ENCODE measurements around the gene MFN1. TPM values are rescaled to one million over a fixed set of nuclear protein-coding genes. Genes with fewer than 3 reads are reported as not detected.
A peak's percentile ranks its signal among the peaks of the same experiment; 100 is the strongest.

MFN1 gene
- total RNA-seq, 1 donor from 2014 or later = 96.2 TPM

DNA sequence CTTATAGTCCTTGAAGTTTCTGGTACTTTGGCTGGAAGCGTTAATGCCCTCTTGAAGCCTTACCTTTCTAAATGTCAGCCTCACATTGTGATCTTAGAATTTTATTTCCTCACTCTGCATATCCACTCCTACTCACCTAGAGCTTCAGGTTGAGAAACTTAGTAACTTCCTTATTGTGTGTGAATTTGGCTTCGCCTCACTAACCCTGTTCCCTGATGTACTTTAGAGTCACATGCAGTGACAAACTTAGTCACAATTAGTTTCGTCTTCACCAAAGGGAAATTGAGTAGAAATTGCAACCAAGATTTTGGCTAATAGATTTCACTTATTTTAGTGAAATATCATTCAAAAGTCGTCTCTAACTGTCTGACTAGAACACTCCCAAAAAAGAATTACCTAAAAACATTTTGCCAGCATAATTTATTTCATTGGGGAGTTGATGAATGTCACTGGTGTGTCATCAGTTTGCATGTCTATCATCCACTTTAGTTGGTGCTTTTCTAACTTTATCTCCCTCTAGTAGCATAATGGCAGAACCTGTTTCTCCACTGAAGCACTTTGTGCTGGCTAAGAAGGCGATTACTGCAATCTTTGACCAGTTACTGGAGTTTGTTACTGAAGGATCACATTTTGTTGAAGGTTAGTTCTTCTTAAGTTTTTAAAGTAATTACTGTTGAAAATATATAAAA lies 960 bp downstream of the MFN1 start:
- no peak for DNase-seq

DNA sequence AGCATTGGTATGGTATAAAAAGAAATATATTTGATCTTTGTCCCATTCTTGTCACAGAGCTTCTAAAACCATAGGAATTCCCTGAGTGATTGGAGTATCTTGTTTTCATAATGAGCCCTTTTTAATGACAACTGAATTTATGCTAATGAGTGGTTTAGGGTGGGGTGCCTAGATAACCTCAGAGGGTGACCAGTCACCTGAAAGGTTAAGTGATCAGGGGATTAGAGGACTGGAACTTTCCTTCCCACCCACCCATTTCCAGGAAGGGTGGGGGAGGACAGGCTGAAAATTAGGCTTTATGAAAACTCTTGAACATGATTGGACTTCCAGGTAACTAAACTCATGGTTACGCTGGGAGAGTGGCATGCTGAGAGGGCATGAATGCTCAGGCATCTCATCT lies 8.5 kb downstream of the MFN1 start:
- no peak for DNase-seq

DNA sequence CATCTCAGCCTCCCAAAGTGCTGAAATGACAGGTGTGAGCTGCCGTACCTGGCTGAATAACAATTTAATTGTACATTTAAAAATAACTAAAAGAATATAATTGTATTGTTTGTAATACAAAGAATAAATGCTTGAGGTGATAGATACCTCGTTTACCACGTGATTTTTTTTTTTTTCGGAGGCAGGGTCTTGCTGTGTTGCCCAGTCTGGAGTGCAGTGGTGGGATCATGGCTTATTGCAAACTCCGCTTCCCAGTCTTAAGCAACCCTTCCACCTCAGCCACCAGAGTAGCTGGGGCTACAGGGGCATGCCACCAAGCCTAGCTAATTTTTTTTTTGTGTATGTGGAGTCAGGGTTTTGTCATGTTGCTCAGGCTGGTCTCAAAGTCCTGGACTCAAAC lies 15.8 kb downstream of the MFN1 start:
- no peak for DNase-seq

DNA sequence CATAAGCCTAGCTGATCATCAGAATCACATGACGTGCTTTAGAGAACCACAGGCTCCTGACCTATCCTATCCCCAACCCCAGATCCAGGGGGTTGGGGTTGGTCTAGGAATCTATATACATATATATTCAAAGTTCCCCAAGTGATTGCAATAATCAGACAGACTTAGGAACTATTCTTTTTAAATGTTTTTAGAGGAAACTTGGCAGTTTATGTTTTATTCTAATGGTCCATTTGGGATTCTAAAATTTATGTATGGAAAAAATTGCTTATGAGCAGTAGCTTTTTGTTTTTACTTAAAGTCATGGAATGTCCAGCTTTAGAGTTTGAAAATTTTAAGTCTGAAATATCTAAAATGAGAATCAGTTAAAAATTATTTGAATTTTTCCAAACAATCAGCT lies 22.1 kb downstream of the MFN1 start:
- no peak for DNase-seq

DNA sequence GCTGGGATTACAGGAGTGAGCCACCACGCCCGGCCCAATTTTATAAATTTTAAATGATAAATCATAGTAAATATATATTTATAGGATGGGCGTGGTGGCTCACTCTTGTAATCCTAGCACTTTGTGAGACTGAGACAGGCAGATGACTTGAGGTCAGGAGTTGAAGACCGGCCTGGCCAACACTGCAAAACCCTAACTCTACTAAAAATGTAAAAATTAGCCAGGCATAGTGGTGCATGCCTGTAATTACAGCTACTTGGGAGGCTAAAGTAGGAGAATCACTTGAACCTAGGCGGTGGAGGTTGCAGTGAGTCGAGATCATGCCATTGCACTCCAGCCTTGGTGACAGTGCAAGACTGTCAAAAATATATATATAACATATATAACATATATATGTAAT lies 26.4 kb downstream of the MFN1 start:
- no peak for DNase-seq

DNA sequence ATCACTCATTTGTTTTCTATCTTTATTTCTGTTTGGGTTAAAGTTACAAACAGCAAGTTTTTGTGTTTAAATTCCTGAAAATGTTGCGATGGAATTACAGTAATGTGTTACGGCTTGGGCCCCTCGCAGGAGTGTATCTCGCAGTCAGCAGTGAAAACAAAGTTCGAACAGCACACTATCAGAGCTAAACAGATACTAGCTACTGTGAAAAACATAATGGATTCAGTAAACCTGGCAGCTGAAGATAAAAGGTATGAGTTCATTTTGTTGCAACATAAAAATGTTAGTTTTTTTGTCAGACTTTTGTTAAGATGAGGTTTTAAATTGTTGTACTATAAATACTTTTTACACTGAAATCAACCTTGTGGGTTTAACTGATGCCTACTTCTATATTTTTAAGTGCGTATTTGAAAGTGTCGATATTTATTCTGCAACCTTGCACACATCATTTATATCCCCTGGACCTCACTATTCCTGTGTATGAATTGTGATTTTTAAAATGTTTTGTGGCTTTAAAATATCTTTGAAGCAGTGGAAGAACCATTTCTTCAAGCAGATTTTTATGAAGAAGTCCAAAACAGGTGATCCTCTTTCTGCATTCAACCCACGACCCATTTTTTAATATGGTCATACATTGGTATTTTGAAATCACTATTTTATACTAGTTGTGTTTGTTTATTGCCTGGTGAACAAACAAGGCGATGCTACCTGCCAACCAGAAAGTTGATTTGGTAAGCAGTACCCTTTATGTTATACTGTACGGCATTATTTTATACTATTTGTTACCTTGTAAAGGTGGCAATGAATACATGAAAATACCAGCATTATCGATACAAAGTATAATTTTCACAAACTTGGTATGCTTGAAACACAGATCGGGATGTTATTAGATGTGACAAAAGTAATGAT lies 27.8 kb downstream of the MFN1 start:
- DNase-seq = no peak

DNA sequence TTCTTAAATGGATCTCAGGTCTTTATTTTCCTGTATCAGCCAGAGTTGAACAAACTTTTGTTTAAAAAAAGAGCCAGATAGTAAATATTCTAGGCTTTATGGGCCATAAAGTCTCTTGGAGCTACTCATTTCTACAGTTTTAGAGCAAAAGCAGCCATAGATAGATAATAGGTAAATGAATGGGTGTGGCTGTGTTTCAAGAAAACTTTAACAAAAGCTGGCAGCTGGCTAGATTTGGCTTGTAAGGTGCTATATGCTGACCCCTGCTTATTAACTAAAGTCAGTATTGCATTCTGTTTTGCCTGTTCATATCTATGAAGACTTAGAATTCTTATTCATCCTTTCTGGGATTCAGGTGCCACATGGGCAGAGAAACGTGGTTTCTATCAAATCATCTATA lies 29.0 kb downstream of the MFN1 start:
- no peak for DNase-seq

DNA sequence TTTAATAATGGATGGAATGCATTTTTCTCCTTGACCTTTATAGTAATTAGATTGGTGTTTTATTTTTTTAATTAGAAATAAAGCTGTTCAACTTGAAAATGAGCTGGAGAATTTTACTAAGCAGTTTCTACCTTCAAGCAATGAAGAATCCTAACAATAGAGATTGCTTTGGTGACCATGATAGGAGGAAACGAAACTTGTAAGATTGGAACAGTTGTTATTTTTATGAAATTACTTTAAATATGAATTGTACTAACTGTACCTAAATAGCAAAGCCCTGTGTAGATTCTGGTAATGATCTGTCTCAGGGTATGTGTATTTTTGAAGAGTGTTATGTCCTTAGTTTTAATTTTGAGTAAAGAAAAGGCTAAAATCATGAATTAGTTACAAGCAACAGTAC lies 44.4 kb downstream of the MFN1 start:
- DNase-seq = no peak

DNA sequence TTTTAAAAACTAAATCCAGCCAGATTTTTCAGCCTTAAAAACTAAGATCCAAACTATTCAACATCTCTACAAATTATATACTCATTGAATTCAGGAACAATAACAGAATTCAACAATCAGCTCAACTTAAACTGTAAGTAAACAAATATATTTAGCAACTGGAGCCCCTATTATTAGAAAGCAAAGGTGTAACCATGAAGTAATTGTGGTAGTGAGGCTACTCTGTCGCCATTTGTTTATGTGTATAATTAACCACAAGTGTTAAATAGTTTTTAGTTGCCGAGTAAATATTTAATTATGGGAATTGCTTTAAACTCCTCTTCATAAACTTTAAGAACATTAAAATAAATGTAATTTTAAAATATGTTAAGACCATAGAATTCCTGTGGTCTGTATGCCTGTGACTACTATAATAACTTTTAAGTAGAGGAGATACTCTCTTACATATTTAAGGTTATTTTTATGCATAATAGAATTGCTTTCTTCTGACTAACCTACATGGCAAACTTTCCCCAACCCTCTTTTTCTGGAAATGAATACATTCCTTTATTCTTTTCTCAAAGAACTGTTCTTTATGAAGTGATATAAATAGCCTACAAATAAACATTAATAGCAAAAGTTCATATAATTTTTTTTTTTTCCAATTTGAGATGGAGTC lies 51.2 kb downstream of the MFN1 start:
- no peak for DNase-seq

DNA sequence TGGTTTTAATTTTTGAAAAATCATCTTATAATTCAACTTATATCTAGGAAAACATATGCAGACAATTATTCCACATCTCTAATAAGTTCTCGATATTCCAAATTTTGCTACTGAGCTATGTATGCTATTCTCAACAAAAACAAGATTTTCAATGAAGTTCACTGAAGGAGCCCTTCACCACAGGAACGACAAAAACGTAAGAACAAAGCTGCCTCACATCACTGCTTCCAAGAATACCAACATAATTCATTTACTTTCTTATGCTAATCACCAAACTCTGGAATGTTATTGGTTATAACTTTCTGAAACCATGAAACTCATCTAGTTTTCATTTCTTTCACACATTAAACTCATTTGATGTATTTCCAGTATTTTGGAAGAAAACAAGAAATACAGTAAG lies 54.1 kb downstream of the MFN1 start:
- no peak for DNase-seq

DNA sequence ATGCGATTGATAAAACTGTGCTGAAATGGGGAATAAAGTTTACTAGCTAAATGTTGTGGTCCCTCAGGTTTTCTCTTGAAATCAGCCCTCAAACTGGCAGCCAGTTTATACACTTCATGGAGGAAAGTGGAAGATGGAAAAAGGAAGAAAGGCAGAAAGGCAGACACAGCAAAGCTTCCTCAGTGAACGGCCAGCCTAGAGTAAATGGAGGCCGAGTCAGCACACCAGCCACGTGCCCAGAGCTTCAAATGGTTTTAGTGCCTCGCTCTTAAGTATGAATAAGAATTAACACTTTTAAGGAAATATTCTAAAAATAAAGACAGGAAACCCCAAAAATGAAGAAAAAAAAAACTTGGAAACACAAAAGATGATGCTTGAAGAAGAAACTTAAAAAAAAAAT lies 55.5 kb downstream of the MFN1 start:
- no peak for DNase-seq

DNA sequence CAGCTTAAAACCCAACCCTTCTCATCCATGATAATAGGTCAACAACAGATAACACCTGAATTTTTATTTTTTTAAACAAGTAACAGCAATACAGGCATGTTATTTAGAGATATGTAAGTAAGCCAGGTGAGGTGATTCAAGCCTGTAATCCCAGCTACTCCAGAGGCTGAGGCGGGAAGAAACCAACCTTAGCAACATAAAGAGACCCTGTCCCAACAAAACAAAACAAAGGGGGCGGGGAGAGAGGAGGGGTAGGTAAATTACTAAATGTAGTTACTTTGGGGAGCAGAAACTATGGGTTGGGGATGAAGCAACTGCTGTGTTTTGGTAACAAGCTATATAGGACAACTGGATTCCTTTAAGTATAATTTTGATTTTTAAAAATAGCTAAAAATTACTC lies 56.8 kb downstream of the MFN1 start:
- no peak for DNase-seq

DNA sequence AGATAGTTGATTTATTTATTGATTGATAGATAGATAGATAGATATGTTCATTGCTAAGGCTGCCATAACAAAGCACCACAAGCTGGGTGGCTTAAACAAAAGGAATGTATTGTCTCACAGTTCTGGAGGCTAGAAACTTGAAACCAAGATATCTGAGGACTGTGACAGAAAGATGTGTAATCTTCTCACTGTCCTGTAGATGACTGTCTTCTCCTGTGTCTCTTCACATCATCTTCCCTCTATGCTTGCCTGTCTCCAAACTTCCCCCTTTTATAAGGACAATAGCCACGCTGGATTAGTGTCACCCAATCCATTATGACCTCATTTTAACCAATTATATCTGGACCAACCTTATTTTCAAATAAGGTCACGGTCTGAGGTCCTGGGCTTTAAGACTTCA lies 62.8 kb downstream of the MFN1 start:
- DNase-seq = no peak

DNA sequence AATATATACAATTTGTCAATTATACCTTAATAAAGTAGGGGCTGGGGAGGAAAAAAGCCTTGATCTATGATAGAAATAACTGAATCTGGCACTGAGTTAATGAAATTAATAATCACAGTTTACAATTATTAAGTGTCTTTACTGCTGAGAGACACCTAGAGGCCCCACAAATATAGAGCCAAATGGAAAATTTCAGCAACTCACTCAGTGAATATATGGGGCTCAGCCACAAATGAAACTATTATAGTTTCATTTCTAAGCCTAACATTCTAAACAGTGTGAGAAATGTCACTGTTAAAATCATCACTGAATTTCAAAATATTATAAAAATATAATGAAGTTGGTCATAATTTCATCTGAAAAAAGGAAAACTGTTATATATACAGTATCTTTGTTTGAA lies 63.5 kb downstream of the MFN1 start:
- no peak for DNase-seq

DNA sequence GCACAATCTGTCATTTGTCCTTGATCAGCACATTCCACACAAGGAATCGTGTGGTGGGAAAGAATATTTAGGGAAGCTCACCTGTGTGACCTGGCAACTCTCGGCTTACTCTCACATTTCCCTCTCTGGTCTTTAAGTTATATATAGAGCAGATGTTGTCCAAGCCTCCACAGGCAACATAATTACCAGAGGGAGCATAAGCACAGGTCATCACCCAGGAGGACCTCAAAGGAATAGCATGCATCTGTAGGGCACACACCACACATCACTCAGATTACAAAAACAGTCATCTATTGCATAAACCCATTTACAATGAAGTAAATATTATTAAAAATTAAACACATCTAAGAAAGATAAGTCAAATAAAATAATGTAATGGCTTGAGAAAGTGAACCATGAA lies 67.3 kb downstream of the MFN1 start:
- no peak for DNase-seq

DNA sequence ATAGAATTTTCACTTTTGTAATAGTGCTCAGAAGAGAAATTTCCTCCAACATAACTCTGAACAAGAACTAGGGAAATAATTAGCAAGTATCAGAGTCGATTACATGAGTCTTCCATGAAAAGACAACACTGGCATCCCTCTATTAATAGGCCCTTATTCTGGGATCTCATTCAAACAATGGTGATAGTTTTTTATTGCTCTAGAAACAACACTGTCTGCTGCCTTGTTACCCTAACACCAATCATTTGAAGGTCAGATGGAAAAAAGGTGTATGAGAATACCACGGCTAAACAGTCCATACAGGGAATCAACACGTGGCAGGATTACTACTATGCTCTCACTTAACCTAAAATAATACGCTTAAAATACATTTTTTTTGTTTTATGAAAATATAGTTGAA lies 67.9 kb downstream of the MFN1 start:
- no peak for DNase-seq

DNA sequence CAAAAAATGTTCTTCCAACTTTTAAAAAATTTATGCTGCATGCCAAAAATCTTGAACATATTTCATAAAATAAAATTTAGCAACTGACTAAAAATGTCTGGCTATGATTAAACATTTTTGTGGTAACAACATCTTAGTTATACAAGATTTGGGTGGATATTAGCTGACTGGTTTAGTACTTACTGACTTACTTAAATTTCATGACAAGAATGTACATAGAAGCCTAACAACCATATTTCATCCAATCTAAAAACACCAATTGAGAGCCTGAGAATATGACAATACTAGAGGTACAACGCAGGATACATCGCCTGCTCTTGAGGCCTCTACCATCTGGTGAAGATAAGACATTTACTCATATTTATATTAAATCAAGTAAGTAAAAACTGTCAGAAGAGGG lies 69.2 kb downstream of the MFN1 start:
- peak; percentile 5 for DNase-seq

DNA sequence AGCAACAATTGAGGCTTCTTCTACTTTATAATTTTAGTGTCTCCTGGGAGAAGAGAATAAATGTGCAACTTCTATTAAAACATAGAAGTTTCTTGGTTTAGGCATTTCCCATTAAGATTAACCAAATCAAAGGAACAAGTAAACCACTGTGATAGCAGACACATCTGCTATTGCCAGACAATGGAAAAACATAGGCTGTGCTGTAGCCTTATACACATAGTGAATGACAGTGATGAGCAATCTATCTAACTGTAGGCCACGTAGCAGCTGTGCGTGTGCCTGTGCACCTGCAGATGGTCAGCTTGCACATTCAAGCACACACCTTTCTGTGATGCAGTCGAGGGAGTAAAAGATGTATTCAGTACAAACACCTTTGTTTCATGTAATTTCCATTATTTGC lies 71.1 kb downstream of the MFN1 start:
- no peak for DNase-seq

DNA sequence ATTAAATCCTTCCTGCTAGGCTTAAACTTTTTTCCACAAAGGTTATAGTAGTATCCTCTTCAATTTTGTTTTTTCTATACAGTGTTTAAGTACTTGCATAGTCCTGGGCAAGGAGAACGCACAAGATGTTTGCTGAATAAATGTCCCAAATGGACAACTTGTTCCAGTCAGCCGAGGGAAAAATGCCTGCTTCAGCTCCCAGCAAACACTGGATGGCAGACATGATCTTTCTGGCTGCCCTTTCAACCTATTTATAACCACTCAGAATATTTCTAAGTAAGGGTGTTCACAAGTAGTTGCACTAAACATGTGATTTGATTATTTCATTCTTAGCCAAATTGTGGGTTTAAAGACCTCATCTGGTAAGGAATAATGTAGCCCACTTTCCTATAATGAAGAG lies 74.0 kb downstream of the MFN1 start:
- peak; percentile 24 for DNase-seq

DNA sequence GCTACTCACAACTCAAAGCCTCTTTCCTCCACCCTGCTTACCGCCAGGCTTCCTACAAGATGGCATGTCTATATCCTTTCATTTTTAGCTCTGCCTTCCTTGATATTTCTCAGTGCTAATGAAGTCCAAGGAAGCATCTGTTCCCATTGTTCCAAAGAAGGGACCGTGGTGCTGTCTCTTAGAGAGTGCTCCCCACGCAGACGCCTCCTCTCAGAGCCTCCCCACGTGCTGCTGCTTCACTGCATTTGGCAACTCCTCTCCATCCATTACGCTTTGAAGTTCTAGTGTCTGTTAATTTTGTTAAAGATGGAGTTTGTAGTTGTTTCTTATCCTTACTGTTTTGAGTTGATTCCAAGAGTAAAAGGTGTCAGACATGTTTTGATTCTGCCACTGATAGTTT lies 77.6 kb downstream of the MFN1 start:
- DNase-seq = no peak

DNA sequence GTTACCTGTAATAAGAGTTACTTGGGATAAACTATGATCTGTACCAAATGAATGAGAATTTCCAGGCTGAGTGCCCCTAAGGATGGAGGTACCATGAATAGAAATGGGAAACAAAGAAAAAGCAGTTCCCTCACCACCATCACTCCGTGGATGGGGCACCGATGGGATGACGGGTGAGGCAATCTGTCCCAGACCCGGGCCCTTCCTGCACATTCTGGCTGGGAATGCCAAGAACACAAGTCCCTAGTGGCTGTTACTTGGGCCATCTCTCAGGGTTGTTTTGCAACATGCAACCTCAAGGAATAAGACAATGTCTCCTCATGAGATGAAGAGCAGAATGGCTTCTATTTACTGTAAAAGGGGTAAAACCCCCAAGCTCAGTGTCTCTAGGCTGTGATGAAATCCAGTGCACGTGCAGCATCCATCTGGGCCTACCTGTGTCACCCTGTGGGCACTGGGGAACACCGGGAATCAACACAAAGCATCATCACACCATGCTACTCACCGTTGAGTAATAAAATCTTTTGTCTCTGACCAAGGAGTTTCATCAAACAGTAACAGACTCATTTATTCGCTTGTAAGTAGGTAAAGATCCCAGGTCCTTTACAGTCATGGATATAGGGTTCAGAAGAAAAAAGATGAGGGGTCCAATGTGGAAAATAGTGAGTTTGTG lies 81.5 kb downstream of the MFN1 start:
- DNase-seq = no peak

DNA sequence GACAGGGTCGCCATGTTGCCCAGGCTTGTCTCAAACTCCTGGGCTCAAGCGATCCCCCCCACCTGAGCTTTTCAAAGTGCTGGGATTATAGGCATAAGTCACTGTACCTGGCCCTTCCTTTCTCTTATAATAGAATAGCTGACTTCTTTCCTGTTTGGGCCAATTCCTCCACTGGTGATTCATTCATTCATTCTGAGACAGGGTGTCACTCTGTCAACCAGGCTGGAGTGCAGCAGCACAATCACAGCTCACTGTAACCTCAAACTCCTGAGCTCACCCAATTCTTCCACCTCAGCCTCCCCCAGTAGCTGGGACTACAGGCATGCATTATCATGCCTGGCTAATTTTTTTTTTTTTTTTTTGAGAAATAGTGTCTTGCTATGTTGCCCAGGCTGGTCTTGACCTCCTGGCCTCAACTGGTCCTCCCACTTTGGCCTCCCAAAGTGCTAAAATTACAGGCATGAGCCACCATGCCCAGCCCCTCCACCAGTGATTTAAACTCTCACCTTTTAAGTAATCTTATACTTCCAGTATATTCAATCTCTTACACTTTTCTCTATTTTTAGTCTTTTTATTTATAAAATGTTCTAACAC lies 82.9 kb downstream of the MFN1 start:
- no peak for DNase-seq
